Raji (cell line): ENCODE measurements around the gene SMCO4.

Source experiments
- POLR2A ChIP-seq: IDR thresholded peaks from 2 replicates; pipeline ENCODE4 v1.6.1; 2011; ENCODE audit warnings: low read depth, low read length, control low read depth; ENCODE audit not compliant: insufficient read depth

SMCO4 gene

GRCh38 chr11:93520726-93521509 is 22.3 kb downstream of the SMCO4 start:
- TF ChIP-seq POLR2A: no peak

- no peak for TF ChIP-seq POLR2A
Measured at GRCh38 chr11:93519179-93519578, 24.0 kb downstream of the SMCO4 start.

- TF ChIP-seq POLR2A: no peak
Measured at GRCh38 chr11:93518081-93518480, 25.1 kb downstream of the SMCO4 start.

- no peak for TF ChIP-seq POLR2A
Measured at GRCh38 chr11:93517611-93518010, 25.6 kb downstream of the SMCO4 start.

- TF ChIP-seq POLR2A: no peak
Measured at GRCh38 chr11:93517041-93517440, 26.1 kb downstream of the SMCO4 start.

GRCh38 chr11:93515441-93516025 is 27.7 kb downstream of the SMCO4 start:
- TF ChIP-seq POLR2A: no peak

GRCh38 chr11:93514712-93515111 is 28.5 kb downstream of the SMCO4 start:
- TF ChIP-seq POLR2A: no peak

- TF ChIP-seq POLR2A: no peak
Measured at GRCh38 chr11:93513772-93514171, 29.4 kb downstream of the SMCO4 start.

GRCh38 chr11:93512949-93513667 is 30.1 kb downstream of the SMCO4 start:
- no peak for TF ChIP-seq POLR2A

GRCh38 chr11:93512073-93512475 is 31.1 kb downstream of the SMCO4 start:
- no peak for TF ChIP-seq POLR2A

- no peak for TF ChIP-seq POLR2A
Measured at GRCh38 chr11:93510196-93510873, 32.9 kb downstream of the SMCO4 start.

GRCh38 chr11:93507517-93507916 is 35.7 kb downstream of the SMCO4 start:
- no peak for TF ChIP-seq POLR2A

GRCh38 chr11:93505703-93506102 is 37.5 kb downstream of the SMCO4 start:
- TF ChIP-seq POLR2A: no peak

GRCh38 chr11:93504110-93505095 is 38.8 kb downstream of the SMCO4 start:
- no peak for TF ChIP-seq POLR2A
